WTC11 (cell line): ENCODE measurements around the gene SLC24A1. TPM values are rescaled to one million over a fixed set of nuclear protein-coding genes. Genes with fewer than 3 reads are reported as not detected.

Experiments used
- ATAC-seq: fragments of 200-7000 bp; cut with Tn5 transposase; 2 replicates; pipeline ENCODE4 v1.10.0; 2021; ENCODE audit warnings: mild to moderate bottlenecking, moderate library complexity
- CTCF ChIA-PET: fragments of 300-600 bp; sonication (Branson Sonifier 250); formaldehyde crosslinking; loops from one replicate; lab custom pipeline; 2021; ENCODE audit warnings: antibody characterized with exemption; lab: Charles Lee
- POLR2A ChIA-PET: fragments of 350-600 bp; sonication (Branson Sonifier 250); formaldehyde crosslinking; loops from one replicate; lab custom pipeline; 2021; ENCODE audit warnings: antibody characterized with exemption; lab: Charles Lee
- DNase-seq: peaks from one replicate; pipeline ENCODE4 v3.0.0; 2021; ENCODE audit warnings: low spot score
- H3K27ac Mint-ChIP-seq: 2 replicates; pipeline ENCODE4 v1.8.0; 2021; ENCODE audit warnings: mixed read lengths
- H3K27me3 Mint-ChIP-seq: 2 replicates; pipeline ENCODE4 v1.8.0; 2021; ENCODE audit warnings: low read depth, mild to moderate bottlenecking, moderate library complexity, mixed read lengths
- H3K36me3 Mint-ChIP-seq: 2 replicates; pipeline ENCODE4 v1.8.0; 2021; ENCODE audit warnings: mixed read lengths
- H3K4me1 Mint-ChIP-seq: 2 replicates; pipeline ENCODE4 v1.8.0; 2022; ENCODE audit warnings: mixed read lengths
- H3K4me3 Mint-ChIP-seq: 2 replicates; pipeline ENCODE4 v1.8.0; 2021; ENCODE audit warnings: mild to moderate bottlenecking, moderate library complexity, mixed read lengths
- H3K9me3 Mint-ChIP-seq: 2 replicates; pipeline ENCODE4 v1.8.0; 2021; ENCODE audit warnings: mixed read lengths
- CREM ChIP-seq: sonication (generic); formaldehyde crosslinking; IDR thresholded peaks from 2 replicates; pipeline ENCODE4 v1.8.1; 2022; ENCODE audit warnings: mild to moderate bottlenecking, missing genetic modification reagents, moderate library complexity
- EMX1 ChIP-seq: fragments of 250-450 bp; sonication (Bioruptor Pico); IDR thresholded peaks from 2 replicates; pipeline ENCODE4 v1.8.0; 2021; ENCODE audit warnings: mild to moderate bottlenecking
- ETV6 ChIP-seq: sonication (generic); formaldehyde crosslinking; IDR thresholded peaks from 2 replicates; pipeline ENCODE4 v1.8.1; 2022; ENCODE audit warnings: mild to moderate bottlenecking, missing genetic modification reagents
- GABPB1 ChIP-seq: sonication (generic); formaldehyde crosslinking; IDR thresholded peaks from 2 replicates; pipeline ENCODE4 v1.8.1; 2023; ENCODE audit warnings: mild to moderate bottlenecking, missing genetic modification reagents
- MXD4 ChIP-seq: fragments of 250-450 bp; sonication (Bioruptor Pico); IDR thresholded peaks from 2 replicates; pipeline ENCODE4 v1.8.0; 2021; ENCODE audit warnings: mild to moderate bottlenecking, moderate library complexity, borderline replicate concordance
- MYBL2 ChIP-seq: sonication (generic); formaldehyde crosslinking; IDR thresholded peaks from 2 replicates; pipeline ENCODE4 v1.8.1; 2023; ENCODE audit warnings: mild to moderate bottlenecking, moderate library complexity, missing genetic modification reagents
- NFE2L1 ChIP-seq: sonication (generic); formaldehyde crosslinking; IDR thresholded peaks from 2 replicates; pipeline ENCODE4 v1.8.1; 2023; ENCODE audit warnings: missing genetic modification reagents
- NR1H2 ChIP-seq: sonication (generic); formaldehyde crosslinking; IDR thresholded peaks from 2 replicates; pipeline ENCODE4 v1.9.0; 2021; ENCODE audit warnings: mild to moderate bottlenecking, moderate library complexity, missing genetic modification reagents
- PRRX2 ChIP-seq: fragments of 250-450 bp; sonication (Bioruptor Pico); IDR thresholded peaks from 2 replicates; pipeline ENCODE4 v1.8.0; 2021; ENCODE audit warnings: mild to moderate bottlenecking
- TP53 ChIP-seq: sonication (generic); formaldehyde crosslinking; IDR thresholded peaks from 2 replicates; pipeline ENCODE4 v1.8.1; 2023; ENCODE audit warnings: mild to moderate bottlenecking, missing genetic modification reagents
- ZNF121 ChIP-seq: sonication (generic); formaldehyde crosslinking; IDR thresholded peaks from 2 replicates; pipeline ENCODE4 v1.8.0; 2023; ENCODE audit warnings: missing genetic modification reagents
- ZNF232 ChIP-seq: sonication (generic); formaldehyde crosslinking; IDR thresholded peaks from 2 replicates; pipeline ENCODE4 v1.8.0; 2022; ENCODE audit warnings: mild to moderate bottlenecking, missing genetic modification reagents
- ZNF263 ChIP-seq: sonication (generic); formaldehyde crosslinking; IDR thresholded peaks from 2 replicates; pipeline ENCODE4 v1.8.1; 2022; ENCODE audit warnings: low read depth, mild to moderate bottlenecking, moderate library complexity, missing genetic modification reagents
- ZNF416 ChIP-seq: fragments of 250-450 bp; sonication (Bioruptor Pico); IDR thresholded peaks from 2 replicates; pipeline ENCODE4 v1.9.0; 2021; ENCODE audit warnings: mild to moderate bottlenecking, inconsistent platforms
- ZNF423 ChIP-seq: fragments of 250-450 bp; sonication (Bioruptor Pico); IDR thresholded peaks from 2 replicates; pipeline ENCODE4 v2.1.2; 2022; ENCODE audit warnings: mild to moderate bottlenecking, moderate library complexity
- total RNA-seq: library from RNA; stranded (reverse); gene quantifications from 3 replicates; pipeline ENCODE4 v1.2.3, GENCODE V29; 2021
- TF ChIP-seq, protein P1 (sequence below): sonication (generic); formaldehyde crosslinking; IDR thresholded peaks from 2 replicates; pipeline ENCODE4 v1.8.1; 2023; ENCODE audit warnings: mild to moderate bottlenecking, moderate library complexity, missing genetic modification reagents
- TF ChIP-seq, protein P2 (sequence below): sonication (generic); formaldehyde crosslinking; IDR thresholded peaks from 2 replicates; pipeline ENCODE4 v1.8.0; 2023; ENCODE audit warnings: missing genetic modification reagents, mild to moderate bottlenecking, borderline replicate concordance
- TF ChIP-seq, protein P3 (sequence below): sonication (generic); formaldehyde crosslinking; conservative IDR thresholded peaks from 2 replicates; pipeline ENCODE4 v1.8.1; 2022; ENCODE audit warnings: mild to moderate bottlenecking, missing genetic modification reagents
- TF ChIP-seq, protein P4 (sequence below): sonication (generic); formaldehyde crosslinking; IDR thresholded peaks from 2 replicates; pipeline ENCODE4 v1.8.1; 2022; ENCODE audit warnings: missing genetic modification reagents, borderline replicate concordance
- TF ChIP-seq, protein P5 (sequence below): fragments of 250-450 bp; sonication (Bioruptor Pico); conservative IDR thresholded peaks from 2 replicates; pipeline ENCODE4 v1.9.0; 2021; ENCODE audit warnings: mild to moderate bottlenecking

Gene SLC24A1
- total RNA-seq, 1 experiment from 2014 or later = 7.0 TPM

DNA sequence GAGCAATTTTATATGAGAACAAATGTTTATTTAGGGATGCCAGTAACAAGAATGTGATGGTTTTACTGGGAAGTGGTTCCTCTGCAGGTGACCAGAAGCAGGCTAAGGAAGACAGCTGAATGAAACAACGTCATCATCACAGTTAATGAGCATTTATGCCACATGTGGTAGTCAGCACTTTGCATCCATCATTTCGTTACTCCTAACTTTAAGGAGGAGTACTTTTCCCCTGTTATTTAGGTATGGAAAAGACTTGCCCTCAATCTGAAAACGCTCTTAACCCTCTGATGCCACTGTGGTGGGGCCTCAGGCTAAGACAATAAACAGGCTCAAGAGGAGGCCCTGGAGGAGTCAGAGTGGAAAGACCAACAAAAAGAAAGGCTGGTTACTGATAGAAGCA, 42.0 kb upstream of the SLC24A1 start:
- ATAC-seq = no peak
- peak overlapping the region; percentile 91 for H3K27ac Mint-ChIP-seq
- H3K27me3 Mint-ChIP-seq = no peaks in the 10 kb centered on the region
- peaks cover 17% of the 10 kb centered on the region for H3K4me1 Mint-ChIP-seq
- no peak for DNase-seq
- no peak overlapping the region for H3K4me3 Mint-ChIP-seq
- ChIA-PET POLR2A (no interaction called here), CTCF (interaction anchor here (1.3 to 1.5 kb wide), 2 partner anchors 16 to 31 kb away, joined by 3 to 4 read pairs; partner anchors contain the start of gene INTS14)
- H3K36me3 Mint-ChIP-seq = peaks cover 53% of the 10 kb centered on the region
- TF ChIP-seq, protein P1, sequence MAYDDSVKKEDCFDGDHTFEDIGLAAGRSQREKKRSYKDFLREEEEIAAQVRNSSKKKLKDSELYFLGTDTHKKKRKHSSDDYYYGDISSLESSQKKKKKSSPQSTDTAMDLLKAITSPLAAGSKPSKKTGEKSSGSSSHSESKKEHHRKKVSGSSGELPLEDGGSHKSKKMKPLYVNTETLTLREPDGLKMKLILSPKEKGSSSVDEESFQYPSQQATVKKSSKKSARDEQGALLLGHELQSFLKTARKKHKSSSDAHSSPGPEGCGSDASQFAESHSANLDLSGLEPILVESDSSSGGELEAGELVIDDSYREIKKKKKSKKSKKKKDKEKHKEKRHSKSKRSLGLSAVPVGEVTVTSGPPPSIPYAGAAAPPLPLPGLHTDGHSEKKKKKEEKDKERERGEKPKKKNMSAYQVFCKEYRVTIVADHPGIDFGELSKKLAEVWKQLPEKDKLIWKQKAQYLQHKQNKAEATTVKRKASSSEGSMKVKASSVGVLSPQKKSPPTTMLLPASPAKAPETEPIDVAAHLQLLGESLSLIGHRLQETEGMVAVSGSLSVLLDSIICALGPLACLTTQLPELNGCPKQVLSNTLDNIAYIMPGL (CRISPR knock-in tag) = no peak
- TF ChIP-seq NR1H2 (CRISPR knock-in tag) = no peak
- no peak for TF ChIP-seq ETV6 (CRISPR knock-in tag)
- TF ChIP-seq MYBL2 (CRISPR knock-in tag) = no peak
- no peak for TF ChIP-seq EMX1 (CRISPR knock-in tag)
- TF ChIP-seq ZNF263 (CRISPR knock-in tag) = no peak
- TF ChIP-seq, protein P2, sequence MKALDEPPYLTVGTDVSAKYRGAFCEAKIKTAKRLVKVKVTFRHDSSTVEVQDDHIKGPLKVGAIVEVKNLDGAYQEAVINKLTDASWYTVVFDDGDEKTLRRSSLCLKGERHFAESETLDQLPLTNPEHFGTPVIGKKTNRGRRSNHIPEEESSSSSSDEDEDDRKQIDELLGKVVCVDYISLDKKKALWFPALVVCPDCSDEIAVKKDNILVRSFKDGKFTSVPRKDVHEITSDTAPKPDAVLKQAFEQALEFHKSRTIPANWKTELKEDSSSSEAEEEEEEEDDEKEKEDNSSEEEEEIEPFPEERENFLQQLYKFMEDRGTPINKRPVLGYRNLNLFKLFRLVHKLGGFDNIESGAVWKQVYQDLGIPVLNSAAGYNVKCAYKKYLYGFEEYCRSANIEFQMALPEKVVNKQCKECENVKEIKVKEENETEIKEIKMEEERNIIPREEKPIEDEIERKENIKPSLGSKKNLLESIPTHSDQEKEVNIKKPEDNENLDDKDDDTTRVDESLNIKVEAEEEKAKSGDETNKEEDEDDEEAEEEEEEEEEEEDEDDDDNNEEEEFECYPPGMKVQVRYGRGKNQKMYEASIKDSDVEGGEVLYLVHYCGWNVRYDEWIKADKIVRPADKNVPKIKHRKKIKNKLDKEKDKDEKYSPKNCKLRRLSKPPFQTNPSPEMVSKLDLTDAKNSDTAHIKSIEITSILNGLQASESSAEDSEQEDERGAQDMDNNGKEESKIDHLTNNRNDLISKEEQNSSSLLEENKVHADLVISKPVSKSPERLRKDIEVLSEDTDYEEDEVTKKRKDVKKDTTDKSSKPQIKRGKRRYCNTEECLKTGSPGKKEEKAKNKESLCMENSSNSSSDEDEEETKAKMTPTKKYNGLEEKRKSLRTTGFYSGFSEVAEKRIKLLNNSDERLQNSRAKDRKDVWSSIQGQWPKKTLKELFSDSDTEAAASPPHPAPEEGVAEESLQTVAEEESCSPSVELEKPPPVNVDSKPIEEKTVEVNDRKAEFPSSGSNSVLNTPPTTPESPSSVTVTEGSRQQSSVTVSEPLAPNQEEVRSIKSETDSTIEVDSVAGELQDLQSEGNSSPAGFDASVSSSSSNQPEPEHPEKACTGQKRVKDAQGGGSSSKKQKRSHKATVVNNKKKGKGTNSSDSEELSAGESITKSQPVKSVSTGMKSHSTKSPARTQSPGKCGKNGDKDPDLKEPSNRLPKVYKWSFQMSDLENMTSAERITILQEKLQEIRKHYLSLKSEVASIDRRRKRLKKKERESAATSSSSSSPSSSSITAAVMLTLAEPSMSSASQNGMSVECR = no peak
- TF ChIP-seq ZNF121 (CRISPR knock-in tag) = no peak
- TF ChIP-seq PRRX2 (CRISPR knock-in tag) = no peak
- no peaks in the 10 kb centered on the region for H3K9me3 Mint-ChIP-seq

DNA sequence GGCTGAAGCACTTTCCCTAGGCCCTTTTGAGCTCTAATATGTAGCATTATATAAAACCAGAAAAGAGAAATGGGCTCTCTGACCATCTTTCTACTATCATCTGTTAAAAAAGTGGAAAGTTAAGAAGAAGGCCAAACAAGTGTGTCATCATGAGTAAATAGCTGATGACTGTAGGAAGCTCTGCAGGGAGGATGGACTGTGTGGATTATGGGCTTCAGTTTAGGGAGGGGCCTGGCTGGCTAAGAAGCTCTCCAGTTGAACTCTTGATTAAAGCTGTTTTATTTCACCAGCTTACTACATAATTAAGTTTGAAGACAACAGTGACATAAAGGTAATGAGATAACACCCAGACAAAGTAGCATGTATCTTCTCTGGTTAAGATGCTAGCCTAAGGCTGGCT, 41.5 kb upstream of the SLC24A1 start:
- Mint-ChIP-seq H3K27me3 (no peaks in the 10 kb centered on the region), H3K4me3 (no peak overlapping the region), H3K36me3 (peaks cover 53% of the 10 kb centered on the region), H3K27ac (no peak overlapping the region), H3K4me1 (peaks cover 17% of the 10 kb centered on the region), H3K9me3 (no peaks in the 10 kb centered on the region)
- TF ChIP-seq ZNF263 (CRISPR knock-in tag) (no peak), ZNF232 (CRISPR knock-in tag) (no peak), ETV6 (CRISPR knock-in tag) (no peak), TP53 (no peak), NFE2L1 (no peak), MXD4 (CRISPR knock-in tag) (no peak), ZNF423 (CRISPR knock-in tag) (no peak), GABPB1 (no peak), CREM (no peak), ZNF416 (CRISPR knock-in tag) (no peak)
- TF ChIP-seq, protein P3, sequence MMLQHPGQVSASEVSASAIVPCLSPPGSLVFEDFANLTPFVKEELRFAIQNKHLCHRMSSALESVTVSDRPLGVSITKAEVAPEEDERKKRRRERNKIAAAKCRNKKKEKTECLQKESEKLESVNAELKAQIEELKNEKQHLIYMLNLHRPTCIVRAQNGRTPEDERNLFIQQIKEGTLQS (CRISPR knock-in tag) = no peak
- TF ChIP-seq, protein P4, sequence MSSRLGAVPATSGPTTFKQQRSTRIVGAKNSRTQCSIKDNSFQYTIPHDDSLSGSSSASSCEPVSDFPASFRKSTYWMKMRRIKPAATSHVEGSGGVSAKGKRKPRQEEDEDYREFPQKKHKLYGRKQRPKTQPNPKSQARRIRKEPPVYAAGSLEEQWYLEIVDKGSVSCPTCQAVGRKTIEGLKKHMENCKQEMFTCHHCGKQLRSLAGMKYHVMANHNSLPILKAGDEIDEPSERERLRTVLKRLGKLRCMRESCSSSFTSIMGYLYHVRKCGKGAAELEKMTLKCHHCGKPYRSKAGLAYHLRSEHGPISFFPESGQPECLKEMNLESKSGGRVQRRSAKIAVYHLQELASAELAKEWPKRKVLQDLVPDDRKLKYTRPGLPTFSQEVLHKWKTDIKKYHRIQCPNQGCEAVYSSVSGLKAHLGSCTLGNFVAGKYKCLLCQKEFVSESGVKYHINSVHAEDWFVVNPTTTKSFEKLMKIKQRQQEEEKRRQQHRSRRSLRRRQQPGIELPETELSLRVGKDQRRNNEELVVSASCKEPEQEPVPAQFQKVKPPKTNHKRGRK (CRISPR knock-in tag) = no peak
- TF ChIP-seq, protein P5, sequence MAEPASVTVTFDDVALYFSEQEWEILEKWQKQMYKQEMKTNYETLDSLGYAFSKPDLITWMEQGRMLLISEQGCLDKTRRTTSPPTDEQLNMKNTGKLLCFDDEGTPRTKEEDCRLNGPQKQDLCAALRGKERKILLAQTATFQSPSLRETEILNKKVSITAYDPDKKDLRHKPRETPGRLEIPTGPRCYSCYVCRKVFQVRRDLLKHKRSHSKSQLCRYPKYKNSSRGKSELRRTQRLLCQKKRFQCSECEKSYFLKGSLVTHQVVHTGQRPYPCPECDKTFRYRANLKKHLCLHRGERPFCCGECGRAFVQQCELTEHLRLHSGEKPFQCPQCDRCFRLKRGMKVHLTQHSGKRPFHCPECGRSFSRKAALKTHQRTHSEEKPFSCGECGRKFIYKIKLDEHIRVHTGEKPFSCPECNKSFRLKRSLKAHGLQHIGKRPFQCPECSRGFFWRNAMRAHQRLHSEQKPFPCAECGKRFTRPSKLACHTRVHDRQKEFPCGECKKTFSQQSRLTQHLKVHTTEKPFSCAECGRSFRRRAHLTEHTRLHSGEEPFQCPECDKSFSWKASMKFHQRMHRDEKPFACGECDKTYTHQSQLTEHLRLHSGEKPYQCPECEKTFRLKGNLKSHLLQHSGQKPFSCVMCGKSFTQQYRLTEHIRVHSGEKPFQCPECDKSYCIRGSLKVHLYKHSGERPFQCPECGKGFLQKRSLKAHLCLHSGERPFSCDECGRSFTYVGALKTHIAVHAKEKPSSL (CRISPR knock-in tag) = no peak
- ATAC-seq = no peak
- ChIA-PET POLR2A (interaction anchor here (0.5 kb wide), 2 partner anchors 290 to 294 kb away, joined by 4 to 5 read pairs; partner anchors contain the start of gene PARP16), CTCF (interaction anchor here (1.3 kb wide), 1 partner anchor 31 kb away, joined by 3 read pairs; the partner anchor contains the start of gene INTS14)
- DNase-seq = no peak
